GM12878 (cell line): ENCODE measurements around the gene VIPAS39. TPM values are rescaled to one million over a fixed set of nuclear protein-coding genes. Genes with fewer than 3 reads are reported as not detected.

ENCODE experiments used
- EED ChIP-seq: sonication (generic); IDR thresholded peaks from 2 replicates; pipeline ENCODE4 v1.6.1; 2016; ENCODE audit warnings: antibody characterized with exemption, low read depth
- JUNB ChIP-seq: IDR thresholded peaks from 2 replicates; pipeline ENCODE4 v1.6.1; 2016; ENCODE audit warnings: antibody characterized with exemption, mild to moderate bottlenecking
- NFXL1 ChIP-seq: fragments of 450-650 bp; IDR thresholded peaks from 2 replicates; pipeline ENCODE4 v1.6.1; 2017; ENCODE audit warnings: antibody characterized with exemption, mild to moderate bottlenecking, borderline replicate concordance
- RELA ChIP-seq: fragments of 450-650 bp; IDR thresholded peaks from 2 replicates; pipeline ENCODE4 v1.8.0; 2014; ENCODE audit warnings: borderline replicate concordance; ENCODE audit not compliant: partially characterized antibody
- TBL1XR1 ChIP-seq: IDR thresholded peaks from 2 replicates; pipeline ENCODE4 v1.6.1; 2012; ENCODE audit warnings: low read depth, low read length, improper control_type of control experiment
- ZNF217 ChIP-seq: fragments of 450-650 bp; IDR thresholded peaks from 2 replicates; pipeline ENCODE4 v1.6.1; 2017; ENCODE audit warnings: antibody characterized with exemption, mild to moderate bottlenecking
- ZNF592 ChIP-seq: fragments of 450-650 bp; IDR thresholded peaks from 2 replicates; pipeline ENCODE4 v1.6.1; 2017; ENCODE audit warnings: mild to moderate bottlenecking, moderate library complexity
- polyA plus RNA-seq, 11 experiments: library from polyadenylated mRNA; depleted of rRNA in 4 of 11; unstranded in 6 of 11; stranded (reverse) in 5 of 11; fragments of >200 nt; fragmentation: Nextera tagmentation in 4 of 11; fragmentation: Illumina TruSeq in 1 of 11; extraction: Ambion mirVana in 4 of 11; extraction: Trizol in 1 of 11; gene quantifications; 1 replicate in 1 of 11; 2 replicates in 10 of 11; pipeline versions ENCODE4 v1.2.1 to v1.2.3, GENCODE V29; 2011 to 2016; ENCODE audit warnings: inconsistent platforms in 2 of 11, missing spikeins in 2 of 11, low read depth in 1 of 11
- total RNA-seq, 4 experiments: library from RNA; depleted of rRNA in 3 of 4; stranded (reverse); fragments of >200 nt in 3 of 4; fragmentation: Illumina TruSeq in 1 of 4; extraction: Trizol in 1 of 4; gene quantifications; 2 replicates each; pipeline versions ENCODE4 v1.2.1 to v1.2.3, GENCODE V29; 2013 to 2021
- TF ChIP-seq, protein P1 (sequence below): IDR thresholded peaks from 2 replicates; pipeline ENCODE4 v1.6.1; 2011; ENCODE audit warnings: borderline replicate concordance, low read depth, mild to moderate bottlenecking, moderate library complexity, mixed read lengths, low read length; ENCODE audit not compliant: insufficient read depth; ENCODE audit errors: extremely low read length
- TF ChIP-seq, protein P2 (sequence below): IDR thresholded peaks from 2 replicates; pipeline ENCODE4 v1.6.1; 2012; ENCODE audit warnings: low read depth, low read length, improper control_type of control experiment

The VIPAS39 gene
- total and polyA plus RNA-seq, 10 of the 15 experiments (the other 5 are each of a cell fraction or from before 2014, with no cell fraction given) = 6.7 to 38.8 (median 18.5) TPM

- TF ChIP-seq ZNF592 = no peak
- no peak for TF ChIP-seq EED
- TF ChIP-seq, protein P1, sequence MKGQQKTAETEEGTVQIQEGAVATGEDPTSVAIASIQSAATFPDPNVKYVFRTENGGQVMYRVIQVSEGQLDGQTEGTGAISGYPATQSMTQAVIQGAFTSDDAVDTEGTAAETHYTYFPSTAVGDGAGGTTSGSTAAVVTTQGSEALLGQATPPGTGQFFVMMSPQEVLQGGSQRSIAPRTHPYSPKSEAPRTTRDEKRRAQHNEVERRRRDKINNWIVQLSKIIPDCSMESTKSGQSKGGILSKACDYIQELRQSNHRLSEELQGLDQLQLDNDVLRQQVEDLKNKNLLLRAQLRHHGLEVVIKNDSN = no peak
- TF ChIP-seq, protein P2, sequence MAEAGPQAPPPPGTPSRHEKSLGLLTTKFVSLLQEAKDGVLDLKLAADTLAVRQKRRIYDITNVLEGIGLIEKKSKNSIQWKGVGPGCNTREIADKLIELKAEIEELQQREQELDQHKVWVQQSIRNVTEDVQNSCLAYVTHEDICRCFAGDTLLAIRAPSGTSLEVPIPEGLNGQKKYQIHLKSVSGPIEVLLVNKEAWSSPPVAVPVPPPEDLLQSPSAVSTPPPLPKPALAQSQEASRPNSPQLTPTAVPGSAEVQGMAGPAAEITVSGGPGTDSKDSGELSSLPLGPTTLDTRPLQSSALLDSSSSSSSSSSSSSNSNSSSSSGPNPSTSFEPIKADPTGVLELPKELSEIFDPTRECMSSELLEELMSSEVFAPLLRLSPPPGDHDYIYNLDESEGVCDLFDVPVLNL = no peak
- no peak for TF ChIP-seq RELA
- no peak for TF ChIP-seq ZNF217
- TF ChIP-seq JUNB = no peak
- TF ChIP-seq TBL1XR1 = no peak
- TF ChIP-seq NFXL1 = no peak
Measured at GRCh38 chr14:77390188-77390587, 67.2 kb downstream of the VIPAS39 start (continued).
